HEK293 (cell line): ENCODE data around the gene TMSB4X.

Experiments used
- CTCF ChIA-PET: fragments of 350-600 bp; formaldehyde crosslinking; extraction: SDS; loops from one replicate; lab custom pipeline; 2021; ENCODE audit warnings: antibody characterized with exemption; lab: Yijun Ruan, JAX
- POLR2A ChIA-PET: fragments of 300-600 bp; formaldehyde crosslinking; extraction: SDS; loops from one replicate; lab custom pipeline; 2020; ENCODE audit warnings: antibody characterized with exemption, inconsistent platforms; lab: Yijun Ruan, JAX
- H3K27ac ChIP-seq: fragments of 200-500 bp; sonication (Bioruptor generic); 2 replicates; pipeline ENCODE4 v1.5.1; 2014; ENCODE audit warnings: low read depth, low read length, control low read depth, inconsistent platforms; ENCODE audit errors: extremely low read depth
- H3K36me3 ChIP-seq, 2 experiments: fragments of 200-500 bp in 1 of 2; sonication (Bioruptor generic) in 1 of 2; 1 replicate in 1 of 2; 2 replicates in 1 of 2; pipeline ENCODE4 v1.5.1; 2014 to 2017; ENCODE audit warnings: inconsistent platforms in 2 of 2, low read length in 2 of 2; ENCODE audit not compliant: control insufficient read depth in 2 of 2, insufficient read depth in 1 of 2
- H3K4me1 ChIP-seq: fragments of 200-500 bp; sonication (Bioruptor generic); 2 replicates; pipeline ENCODE4 v1.5.1; 2014; ENCODE audit warnings: mild to moderate bottlenecking, low read length, inconsistent platforms; ENCODE audit not compliant: control insufficient read depth, insufficient read depth
- H3K4me3 ChIP-seq: 2 replicates; pipeline ENCODE4 v1.5.1; 2011; ENCODE audit warnings: low read depth, mild to moderate bottlenecking, control low read depth, low read length, moderate library complexity
- H3K9me3 ChIP-seq: fragments of 200-500 bp; sonication (Bioruptor generic); 2 replicates; pipeline ENCODE4 v1.5.1; 2014; ENCODE audit warnings: low read depth, low read length, inconsistent platforms; ENCODE audit not compliant: control insufficient read depth, insufficient read depth
- GLIS1 ChIP-seq: fragments of 450-650 bp; formaldehyde crosslinking; IDR thresholded peaks from 2 replicates; pipeline ENCODE4 v1.5.1; 2016; ENCODE audit warnings: missing biosample characterization, missing genetic modification characterization
- HOXA7 ChIP-seq: sonication (generic); formaldehyde crosslinking; IDR thresholded peaks from 2 replicates; pipeline ENCODE4 v1.8.1; 2022; ENCODE audit warnings: missing genetic modification reagents, borderline replicate concordance
- OSR2 ChIP-seq: fragments of 450-650 bp; formaldehyde crosslinking; IDR thresholded peaks from 2 replicates; pipeline ENCODE4 v1.5.1; 2016; ENCODE audit warnings: missing biosample characterization, missing genetic modification characterization
- TRIM28 ChIP-seq: IDR thresholded peaks from 2 replicates; pipeline ENCODE4 v1.6.1; 2011; ENCODE audit warnings: low read length, control low read depth, borderline replicate concordance
- ZBTB11 ChIP-seq: fragments of 450-650 bp; formaldehyde crosslinking; conservative IDR thresholded peaks from 2 replicates; pipeline ENCODE4 v1.5.1; 2016; ENCODE audit warnings: low read depth, missing biosample characterization, missing genetic modification characterization
- ZBTB21 ChIP-seq: fragments of 450-650 bp; formaldehyde crosslinking; IDR thresholded peaks from 2 replicates; pipeline ENCODE4 v1.5.1; 2017; ENCODE audit warnings: missing biosample characterization, missing genetic modification characterization
- ZBTB44 ChIP-seq: fragments of 450-650 bp; IDR thresholded peaks from 2 replicates; pipeline ENCODE4 v1.5.1; 2018; ENCODE audit warnings: missing biosample characterization, mild to moderate bottlenecking, missing genetic modification characterization
- ZBTB49 ChIP-seq: fragments of 450-650 bp; formaldehyde crosslinking; IDR thresholded peaks from 2 replicates; pipeline ENCODE4 v1.5.1; 2016; ENCODE audit warnings: missing biosample characterization, missing genetic modification characterization, low read depth
- ZBTB6 ChIP-seq: fragments of 450-650 bp; formaldehyde crosslinking; IDR thresholded peaks from 2 replicates; pipeline ENCODE4 v1.5.1; 2017; ENCODE audit warnings: missing biosample characterization, missing genetic modification characterization
- ZNF16 ChIP-seq: fragments of 450-650 bp; formaldehyde crosslinking; IDR thresholded peaks from 2 replicates; pipeline ENCODE4 v1.5.1; 2016; ENCODE audit warnings: low read depth, missing biosample characterization, missing genetic modification characterization
- ZNF169 ChIP-seq: fragments of 450-650 bp; formaldehyde crosslinking; IDR thresholded peaks from 2 replicates; pipeline ENCODE4 v1.5.1; 2016; ENCODE audit warnings: missing biosample characterization, missing genetic modification characterization
- ZNF202 ChIP-seq: fragments of 450-650 bp; formaldehyde crosslinking; IDR thresholded peaks from 2 replicates; pipeline ENCODE4 v1.5.1; 2016; ENCODE audit warnings: missing biosample characterization, missing genetic modification characterization, borderline replicate concordance
- ZNF239 ChIP-seq: fragments of 450-650 bp; formaldehyde crosslinking; IDR thresholded peaks from 2 replicates; pipeline ENCODE4 v1.5.1; 2016; ENCODE audit warnings: missing biosample characterization, missing genetic modification characterization
- ZNF350 ChIP-seq: fragments of 450-650 bp; formaldehyde crosslinking; IDR thresholded peaks from 2 replicates; pipeline ENCODE4 v1.5.0; 2017; ENCODE audit warnings: missing biosample characterization, mild to moderate bottlenecking, missing genetic modification characterization
- ZNF501 ChIP-seq: fragments of 450-650 bp; formaldehyde crosslinking; IDR thresholded peaks from 2 replicates; pipeline ENCODE4 v1.5.1; 2016; ENCODE audit warnings: missing biosample characterization, missing genetic modification characterization
- ZNF530 ChIP-seq: fragments of 450-650 bp; formaldehyde crosslinking; IDR thresholded peaks from 2 replicates; pipeline ENCODE4 v1.5.1; 2016; ENCODE audit warnings: low read depth, missing biosample characterization, missing genetic modification characterization
- ZNF658 ChIP-seq: fragments of 450-650 bp; formaldehyde crosslinking; IDR thresholded peaks from 2 replicates; pipeline ENCODE4; 2016; ENCODE audit warnings: missing biosample characterization, missing genetic modification characterization
- ZNF701 ChIP-seq: fragments of 450-650 bp; formaldehyde crosslinking; IDR thresholded peaks from 2 replicates; pipeline ENCODE4 v1.5.1; 2016; ENCODE audit warnings: missing biosample characterization, missing genetic modification characterization

TMSB4X gene

GRCh38 chrX:13000301-13000811 lies 25.4 kb downstream of the TMSB4X start:
- no peaks in the 10 kb centered on the region for H3K9me3 ChIP-seq
- TF ChIP-seq ZNF239 (tag by site-specific recombination): no peak
- TF ChIP-seq OSR2 (tag by site-specific recombination): no peak
- TF ChIP-seq ZNF501 (tag by site-specific recombination): no peak
- no peak for TF ChIP-seq ZNF530 (tag by site-specific recombination)
- TF ChIP-seq, all 188 proteins: peak for 0
- H3K4me3 ChIP-seq: no peak overlapping the region
- peaks cover 7% of the 10 kb centered on the region; the same call in 1 of the 2 replicates for H3K4me1 ChIP-seq
- ChIA-PET CTCF (interaction anchor here (0.7 to 2.4 kb wide), 2 partner anchors 54 to 487 kb away, joined by 3 to 13 read pairs; no protein-coding TSS in a partner anchor), POLR2A (no interaction called here)
- no peaks in the 10 kb centered on the region for H3K36me3 ChIP-seq
- no peak overlapping the region for H3K27ac ChIP-seq

GRCh38 chrX:13001097-13001496 lies 26.2 kb downstream of the TMSB4X start:
- Histone ChIP-seq H3K4me1 (peaks cover 7% of the 10 kb centered on the region; the same call in 1 of the 2 replicates), H3K9me3 (no peaks in the 10 kb centered on the region), H3K36me3 (no peaks in the 10 kb centered on the region), H3K27ac (no peak overlapping the region), H3K4me3 (no peak overlapping the region)
- TF ChIP-seq ZNF16 (tag by site-specific recombination) (no peak), ZBTB44 (tag by site-specific recombination) (no peak), HOXA7 (CRISPR knock-in tag) (no peak), ZNF169 (tag by site-specific recombination) (no peak), ZNF658 (tag by site-specific recombination) (no peak), TRIM28 (no peak), ZNF701 (tag by site-specific recombination) (no peak), ZBTB49 (tag by site-specific recombination) (no peak), ZBTB6 (no peak), GLIS1 (tag by site-specific recombination) (no peak), ZNF350 (tag by site-specific recombination) (no peak), ZNF202 (no peak), ZBTB11 (tag by site-specific recombination) (no peak), ZBTB21 (tag by site-specific recombination) (no peak)
- CTCF ChIA-PET: interaction anchor here (0.7 to 2.4 kb wide), 3 partner anchors 52 to 487 kb away, joined by 3 to 13 read pairs (median 4); no protein-coding TSS in a partner anchor
- POLR2A ChIA-PET: no interaction called here
